IPS-NIHi11 (cell line): ENCODE results near the gene MAPK8IP1.
A peak's percentile ranks its signal among the peaks of the same experiment; 100 is the strongest.

Source experiments
- DNase-seq: peaks from one replicate; pipeline ENCODE4 v3.0.0; 2012; ENCODE audit warnings: mixed read lengths, low spot score

The MAPK8IP1 gene

DNA sequence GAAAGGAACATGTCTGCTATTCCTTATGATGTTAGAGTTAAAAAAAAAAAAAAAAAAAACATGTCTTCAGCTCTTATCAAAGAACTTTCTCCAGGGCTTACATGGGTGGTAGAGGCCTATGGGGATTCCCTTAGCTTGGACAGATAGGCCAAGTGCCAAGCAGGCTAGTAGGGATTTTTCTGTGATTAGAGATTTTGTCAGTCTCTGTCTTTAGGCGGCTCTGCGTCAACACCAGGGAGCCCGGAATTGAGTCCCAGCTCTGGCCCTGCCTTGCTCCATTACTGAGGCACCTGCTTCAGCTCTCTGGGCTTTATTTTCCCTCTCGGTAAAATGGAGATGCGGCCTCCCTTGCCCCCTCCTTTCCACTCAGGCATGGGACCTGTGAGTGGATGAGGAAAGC lies 25.1 kb upstream of the MAPK8IP1 start:
- no peak for DNase-seq

DNA sequence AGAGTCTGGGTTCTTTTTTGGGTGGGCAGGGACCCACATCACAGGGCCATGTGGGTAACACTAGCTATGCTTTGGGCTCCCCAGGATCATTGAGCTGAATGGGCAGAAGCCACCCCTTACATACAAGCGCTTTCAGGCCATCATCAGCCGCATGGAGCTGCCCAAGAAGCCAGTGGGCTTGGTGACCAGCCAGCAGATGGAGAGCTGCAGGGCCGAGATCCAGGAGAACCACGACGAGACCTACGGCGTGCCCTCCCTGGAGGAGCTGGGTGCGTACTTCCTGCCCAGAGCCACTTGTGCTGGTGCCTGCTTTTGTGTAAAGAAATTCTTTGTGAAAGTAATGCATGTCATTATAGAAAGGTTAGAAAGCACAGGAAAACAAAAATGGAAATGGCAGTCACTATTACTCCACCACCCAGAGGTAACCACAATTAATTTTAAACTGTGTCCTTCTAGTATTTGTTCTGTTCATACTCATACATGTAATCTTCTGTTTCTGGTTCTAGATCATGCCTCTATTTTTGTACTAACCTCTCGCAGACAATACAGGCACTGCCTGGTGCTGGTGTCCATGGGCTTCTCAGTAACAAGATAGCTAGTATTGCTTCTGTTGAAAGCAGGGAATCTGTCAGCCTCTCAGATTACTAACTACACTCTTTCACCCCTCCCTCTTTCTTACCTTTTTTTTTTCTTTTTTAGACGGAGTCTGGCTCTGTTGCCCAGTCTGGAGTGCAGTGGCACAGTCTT lies 24.5 kb upstream of the MAPK8IP1 start:
- DNase-seq = no peak

DNA sequence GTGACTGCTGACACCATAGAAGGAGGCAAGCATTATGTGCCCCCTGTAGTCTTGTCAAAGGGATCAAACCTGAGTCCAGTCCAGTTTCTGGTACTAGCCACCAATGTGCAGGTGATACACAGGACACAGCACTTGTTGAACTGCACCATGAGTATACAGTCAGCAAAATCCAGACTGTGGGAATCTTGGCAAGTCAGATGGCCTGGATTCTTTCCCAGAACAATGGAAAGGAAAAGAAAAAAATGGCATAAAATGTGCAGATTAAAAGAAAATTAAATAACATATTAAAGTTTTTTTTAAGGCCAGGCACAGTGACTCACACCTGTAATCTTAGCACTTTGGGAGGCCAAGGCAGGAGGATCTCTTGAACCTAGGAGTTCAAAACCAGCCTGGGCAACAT lies 21.4 kb upstream of the MAPK8IP1 start:
- DNase-seq = no peak

DNA sequence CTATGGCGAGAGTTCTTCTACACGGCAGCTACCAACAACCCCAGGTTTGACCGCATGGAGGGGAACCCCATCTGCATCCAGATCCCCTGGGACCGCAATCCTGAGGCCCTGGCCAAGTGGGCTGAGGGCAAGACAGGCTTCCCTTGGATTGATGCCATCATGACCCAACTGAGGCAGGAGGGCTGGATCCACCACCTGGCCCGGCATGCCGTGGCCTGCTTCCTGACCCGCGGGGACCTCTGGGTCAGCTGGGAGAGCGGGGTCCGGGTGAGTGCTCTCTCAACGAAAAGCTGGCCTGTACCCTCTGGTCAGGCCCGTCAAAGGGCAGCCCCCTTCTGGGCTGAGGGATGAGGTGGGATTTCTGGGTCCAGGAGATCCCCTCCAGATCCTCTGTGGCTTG lies 15.9 kb upstream of the MAPK8IP1 start:
- no peak for DNase-seq

DNA sequence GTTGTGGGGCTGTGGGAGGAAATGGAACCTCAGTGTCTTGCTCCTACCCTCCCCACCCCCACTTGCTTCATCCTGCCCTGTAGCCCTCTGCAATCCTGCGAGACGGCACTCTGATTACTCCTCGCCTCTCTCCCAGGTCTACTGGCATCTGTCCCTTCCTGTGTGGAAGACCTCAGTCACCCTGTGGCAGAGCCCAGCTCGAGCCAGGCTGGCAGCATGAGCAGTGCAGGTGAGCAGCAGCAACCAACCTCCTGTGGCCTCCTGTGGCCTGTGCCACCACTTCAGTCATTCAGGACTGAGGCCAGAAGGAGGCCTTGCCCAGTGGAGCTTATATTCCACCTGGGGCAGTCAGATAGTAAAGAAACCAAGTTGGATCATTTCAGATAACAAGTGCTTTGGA lies 14.7 kb upstream of the MAPK8IP1 start:
- no peak for DNase-seq

DNA sequence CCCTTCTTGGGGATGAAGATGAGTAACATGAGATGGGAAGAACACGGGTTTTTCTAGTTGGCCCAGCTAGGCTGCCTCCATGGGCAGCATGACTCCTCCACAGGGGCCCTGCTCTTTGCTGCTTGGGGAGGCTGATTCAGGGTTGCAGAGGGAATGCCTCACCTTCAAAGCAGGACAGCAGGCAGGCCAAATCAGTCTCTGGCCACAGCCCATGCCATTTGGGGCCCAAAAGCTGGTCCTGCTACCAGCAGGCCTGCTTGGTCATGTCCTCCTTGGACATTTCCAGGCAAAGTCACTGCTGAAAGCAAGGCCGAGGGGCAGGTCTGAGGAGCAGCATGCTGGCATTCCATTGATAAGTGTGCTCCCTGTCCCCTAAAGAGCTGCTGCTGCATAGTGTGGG lies 13.8 kb upstream of the MAPK8IP1 start:
- no peak for DNase-seq

DNA sequence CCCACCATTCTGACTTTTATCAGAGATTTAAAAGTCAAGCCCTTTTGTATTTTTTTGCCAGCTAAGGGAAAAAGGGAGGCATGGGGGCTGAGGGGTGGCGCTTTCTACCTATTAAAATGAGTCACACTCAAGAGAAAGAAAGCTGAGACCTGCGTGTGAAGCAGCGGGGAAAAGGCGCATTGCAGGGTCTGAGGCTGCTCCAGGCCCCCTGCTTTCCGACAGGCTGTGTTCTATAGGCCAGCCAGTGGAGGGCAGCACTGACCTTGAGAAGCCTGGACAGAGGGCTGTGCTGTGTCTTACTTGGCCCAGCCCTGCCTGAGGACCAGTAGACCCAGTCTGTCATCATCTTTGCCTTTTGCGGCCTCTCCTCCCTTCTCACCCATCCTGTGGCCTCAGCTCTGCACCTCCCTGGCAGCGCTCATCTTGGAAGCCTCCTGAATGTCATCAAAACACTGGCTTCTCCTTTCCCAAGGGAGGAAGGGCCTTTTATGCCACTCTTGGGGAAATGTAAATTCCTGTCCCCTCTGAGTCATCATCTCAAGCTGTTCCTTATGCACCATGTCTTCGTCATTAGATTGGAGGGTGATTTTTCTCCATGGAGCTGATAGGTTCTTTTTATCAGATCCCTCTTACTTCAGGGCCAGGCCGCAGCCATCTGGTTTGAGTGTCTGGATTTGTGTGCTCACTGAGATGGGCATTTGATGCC lies 12.6 kb upstream of the MAPK8IP1 start:
- DNase-seq = peak; percentile 91

DNA sequence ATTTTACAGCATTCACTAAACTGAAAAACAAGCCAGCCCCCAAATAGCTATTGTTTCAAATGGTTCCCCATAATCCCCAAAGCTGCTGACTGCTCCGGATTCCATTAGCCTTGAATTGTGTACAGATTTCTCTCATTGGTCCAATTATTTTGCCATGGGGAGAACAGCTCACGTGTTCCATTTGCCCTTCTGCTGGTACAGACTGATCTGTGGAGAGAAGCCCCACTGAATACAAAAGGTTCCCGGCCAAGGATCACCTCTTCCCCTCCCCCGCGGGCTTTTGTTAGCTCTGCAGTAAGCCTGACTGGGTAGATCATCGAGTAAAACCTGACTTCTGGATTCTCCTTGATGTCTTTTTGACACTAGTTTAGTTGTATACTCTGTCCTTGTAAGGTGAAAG lies 9.1 kb upstream of the MAPK8IP1 start:
- DNase-seq = peak; percentile 30

DNA sequence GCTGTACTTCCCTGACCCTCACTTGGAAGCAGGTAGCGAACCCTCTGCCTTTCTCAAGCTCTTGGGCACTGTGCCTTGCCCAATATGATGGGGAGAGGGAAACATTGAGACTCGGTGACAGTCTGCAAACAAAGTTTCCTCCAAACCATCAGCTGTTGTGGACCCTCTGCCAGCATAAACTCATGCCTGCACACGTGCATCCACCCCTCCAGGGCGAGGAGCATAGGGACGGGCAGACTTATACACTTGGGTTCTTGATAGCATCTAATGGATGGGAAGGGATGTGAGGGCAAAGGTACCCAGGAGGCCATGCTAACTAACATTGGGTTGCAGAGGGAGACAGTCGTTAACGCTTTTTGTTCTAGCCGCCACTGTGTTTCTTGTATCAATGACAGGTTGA lies 8.2 kb upstream of the MAPK8IP1 start:
- DNase-seq = no peak

DNA sequence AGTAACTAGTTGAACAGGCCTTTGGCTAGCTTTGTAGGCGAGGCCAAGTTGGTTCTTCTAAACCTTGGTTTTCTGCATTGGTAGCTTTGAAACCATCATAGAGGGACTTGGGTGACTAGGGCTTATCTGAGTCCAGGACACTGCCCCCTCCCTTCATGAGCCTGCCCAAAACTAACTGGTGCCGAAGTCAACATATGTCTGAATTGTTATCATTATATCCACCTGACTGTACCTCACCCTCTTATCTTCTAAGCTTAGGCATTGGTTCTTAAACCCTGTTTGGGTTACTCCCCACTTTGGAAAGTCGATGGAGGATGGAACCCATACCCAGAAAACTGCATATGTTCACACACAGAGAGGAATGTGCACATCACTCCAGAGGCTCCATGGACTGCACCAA lies 7.6 kb upstream of the MAPK8IP1 start:
- no peak for DNase-seq

DNA sequence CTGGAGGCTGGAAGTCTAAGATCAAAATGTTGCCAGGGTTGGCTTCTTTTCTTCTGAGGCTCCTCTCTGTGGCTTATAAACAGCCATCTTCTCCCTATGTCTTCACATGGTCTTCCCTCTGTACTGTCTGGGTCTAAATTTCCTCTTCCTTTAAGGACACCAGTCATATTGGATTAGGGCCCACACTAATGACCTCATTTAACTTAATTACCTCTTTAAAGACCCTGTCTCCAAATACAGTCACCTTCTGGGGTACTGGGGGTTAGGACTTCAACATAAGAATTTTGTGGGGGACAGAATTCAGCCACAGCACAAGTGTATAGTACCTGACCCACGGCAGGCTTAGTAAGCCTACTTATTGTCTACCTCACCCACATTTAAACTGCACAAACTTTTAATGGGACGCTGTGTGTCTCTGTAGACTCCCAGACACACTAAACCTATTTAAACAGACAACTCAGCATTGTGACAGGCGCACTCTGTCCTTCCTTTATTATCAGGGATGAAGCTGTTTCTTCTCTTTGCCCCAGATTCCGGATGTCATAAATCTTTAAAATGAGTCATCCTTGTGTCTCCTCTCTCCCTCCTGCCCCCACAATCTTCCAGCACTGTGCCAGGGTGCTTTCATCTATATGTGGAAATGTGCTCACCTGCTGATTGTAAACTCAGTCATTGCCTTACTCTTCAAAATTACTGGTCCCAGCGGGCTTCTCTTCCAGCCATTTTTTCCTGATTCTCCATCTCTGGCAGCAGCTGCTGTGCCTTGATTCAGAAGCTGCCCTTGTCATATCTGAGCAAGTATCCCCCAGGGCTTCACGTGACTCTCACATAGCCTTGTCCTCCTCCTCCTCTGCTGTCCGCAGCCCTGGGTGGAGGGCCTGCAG lies 5.4 kb upstream of the MAPK8IP1 start:
- no peak for DNase-seq

DNA sequence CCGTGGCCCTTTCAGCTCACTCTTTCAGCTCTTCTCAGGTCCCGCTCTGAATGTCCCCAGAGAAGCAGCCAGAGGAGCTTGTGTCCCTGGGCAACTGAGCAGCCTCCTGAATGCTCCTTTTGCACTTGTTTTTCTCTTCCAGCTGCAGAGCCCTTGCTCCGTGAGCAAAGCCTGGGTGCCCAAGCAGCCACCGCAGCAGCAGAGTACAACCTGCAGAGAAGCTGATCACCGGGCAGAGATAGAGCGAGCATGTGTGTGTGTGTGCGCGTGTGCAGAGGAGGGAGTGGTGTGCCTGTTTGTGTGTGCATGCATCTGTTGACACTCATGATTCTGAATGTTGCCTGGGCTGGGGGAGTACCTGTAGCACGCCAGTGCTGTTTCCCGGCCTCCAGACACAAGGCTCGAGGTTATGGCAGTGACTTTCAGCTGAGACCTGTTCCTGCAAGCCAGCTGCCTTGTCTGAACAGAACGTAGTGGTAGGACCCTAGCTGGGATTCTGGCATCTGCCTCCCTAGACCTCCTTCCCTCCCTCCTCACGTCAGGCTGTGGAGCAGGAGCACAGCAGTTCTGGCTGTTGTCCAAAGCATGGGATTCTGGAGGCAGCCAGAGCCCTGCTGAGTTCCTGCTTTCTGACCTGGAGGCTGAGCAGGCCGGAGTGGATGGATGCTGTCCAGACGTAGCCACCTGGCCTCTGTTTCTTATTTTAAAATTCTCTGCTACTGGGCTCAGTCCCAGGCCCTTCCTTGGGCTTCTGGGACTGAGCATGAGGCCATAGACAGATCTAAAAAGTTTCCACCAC lies 4.5 kb upstream of the MAPK8IP1 start:
- no peak for DNase-seq

DNA sequence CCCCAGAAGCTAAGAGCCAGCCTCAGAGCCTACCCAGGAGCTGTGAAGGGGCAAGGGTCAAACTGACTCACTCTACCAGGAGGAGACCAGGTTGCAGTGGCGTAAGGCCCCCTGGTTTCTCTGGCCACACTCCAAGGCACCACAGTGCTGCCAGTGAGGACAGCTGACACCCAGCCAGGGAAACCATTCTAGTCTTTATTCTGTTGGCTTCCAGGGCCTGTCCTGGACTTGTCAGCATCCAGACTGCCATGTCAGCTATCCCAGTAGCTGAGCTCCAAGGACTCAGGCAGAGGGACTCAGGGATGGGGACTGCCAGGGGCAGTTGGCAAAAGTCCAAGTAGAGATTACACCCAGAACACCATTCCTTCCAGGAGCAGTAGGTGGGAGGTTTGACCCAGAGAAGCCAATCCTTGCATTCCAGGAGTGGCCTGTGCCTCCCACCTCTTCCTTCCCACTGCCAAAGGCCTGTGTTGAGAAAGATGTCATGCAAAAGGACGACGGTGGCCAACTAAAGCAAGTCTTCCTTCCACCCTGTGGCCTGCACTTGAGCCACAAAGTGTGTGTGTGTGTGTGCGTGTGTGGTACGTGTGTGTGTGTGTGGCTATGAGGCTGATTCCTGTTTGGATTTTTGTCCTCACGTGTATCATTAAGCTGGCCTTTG lies 3.6 kb upstream of the MAPK8IP1 start:
- no peak for DNase-seq

DNA sequence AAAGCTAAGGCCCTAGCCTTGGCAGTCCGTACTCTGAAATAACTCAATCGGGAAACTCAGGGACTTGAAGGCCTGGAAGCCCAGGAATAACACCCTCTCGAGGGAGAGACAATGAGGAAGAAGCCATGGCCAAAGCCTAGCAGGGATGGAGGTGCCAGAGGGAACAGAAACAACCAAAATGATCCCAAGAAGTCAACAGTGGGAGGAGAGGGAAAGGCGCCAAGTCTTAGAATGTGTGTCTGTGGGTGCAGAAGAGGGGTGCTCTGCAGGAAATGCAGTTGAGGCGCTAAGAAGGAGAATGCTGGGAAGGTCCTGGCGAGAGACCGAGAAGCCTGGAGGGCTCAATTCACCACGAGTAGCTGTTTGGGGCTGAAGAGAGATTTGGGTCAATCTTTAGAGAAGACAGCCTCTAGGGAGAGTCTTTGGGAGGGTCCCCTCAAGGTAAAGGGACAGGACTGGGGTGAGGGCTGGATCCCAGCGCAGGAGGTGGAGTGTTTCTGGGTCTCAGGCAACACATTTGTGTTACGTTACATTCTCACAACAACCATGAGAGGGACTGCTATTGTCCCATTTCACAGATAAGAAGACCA lies 760 bp upstream of the MAPK8IP1 start:
- no peak for DNase-seq

DNA sequence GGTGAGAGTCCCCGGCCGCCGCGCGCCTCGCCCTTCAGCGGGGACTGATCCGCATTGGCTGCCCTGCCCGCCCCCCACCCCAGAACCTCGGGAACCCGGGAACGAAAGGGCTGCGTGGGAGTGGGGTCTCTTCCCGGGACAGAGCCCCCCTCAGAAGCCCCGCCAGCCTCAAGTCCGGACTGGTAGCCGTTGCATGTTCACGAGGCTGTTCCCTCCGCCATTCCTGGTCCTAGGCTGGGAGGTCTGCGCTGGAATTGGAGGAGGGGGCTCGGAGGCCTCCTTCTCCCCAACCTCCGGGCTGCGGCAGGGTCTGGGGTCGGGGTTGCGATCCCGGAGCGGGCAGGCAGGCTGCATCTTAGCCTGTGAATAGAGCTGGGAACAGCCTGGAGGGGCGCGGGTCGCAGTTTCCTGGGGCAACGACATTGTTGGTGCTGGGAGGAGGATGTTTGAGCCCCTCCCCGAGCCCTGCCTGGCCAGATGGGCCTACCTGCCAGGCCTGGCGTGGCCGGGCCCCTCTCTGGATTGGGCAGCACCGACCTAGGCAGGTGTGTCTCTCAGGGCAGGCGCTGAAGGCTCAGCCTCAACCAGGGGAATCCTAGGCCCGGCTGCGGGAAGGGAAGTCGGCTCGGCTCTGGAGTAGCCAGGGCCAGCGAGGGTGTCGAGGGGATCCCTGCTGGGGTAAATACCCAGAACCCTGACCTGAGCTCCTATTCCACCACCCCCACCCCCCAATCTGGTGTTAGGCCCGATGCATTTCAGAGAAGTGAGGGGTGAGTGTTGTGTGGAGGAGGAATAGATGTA lies 670 bp downstream of the MAPK8IP1 start:
- DNase-seq = peak; percentile 75

DNA sequence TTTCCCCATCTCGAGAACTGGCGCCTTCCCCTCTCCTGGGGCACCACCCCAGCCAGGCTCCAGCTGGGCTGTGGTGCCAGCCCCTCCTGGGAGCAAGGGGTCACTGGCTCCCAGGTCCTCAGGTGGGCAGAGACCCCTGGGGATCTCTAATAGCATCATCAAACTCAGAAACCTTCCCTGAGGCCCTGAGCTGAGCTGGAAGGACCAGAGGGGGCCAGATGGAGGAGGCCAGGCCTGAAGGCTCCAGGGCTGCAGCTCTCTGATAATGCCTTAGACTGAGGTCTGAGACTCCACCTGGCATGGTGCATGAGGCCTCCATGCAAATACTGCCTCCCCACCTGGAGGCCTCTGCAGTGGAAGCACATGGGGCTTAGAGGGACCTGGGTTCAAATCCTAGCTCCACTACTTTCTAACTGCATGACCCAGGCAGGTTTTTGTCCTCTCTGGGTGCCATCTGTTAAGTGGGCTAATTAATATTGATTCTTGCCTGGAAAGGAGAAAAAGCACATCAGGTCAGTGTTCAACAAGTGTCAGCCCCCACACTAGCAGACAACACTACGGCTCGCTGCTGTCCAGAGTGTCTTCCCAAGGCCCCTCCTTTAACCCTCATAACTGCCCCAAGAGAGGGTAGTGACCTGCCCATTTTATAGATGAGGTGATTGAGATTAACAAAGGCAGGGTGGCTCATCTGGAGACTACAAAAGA lies 1.5 kb downstream of the MAPK8IP1 start:
- no peak for DNase-seq

DNA sequence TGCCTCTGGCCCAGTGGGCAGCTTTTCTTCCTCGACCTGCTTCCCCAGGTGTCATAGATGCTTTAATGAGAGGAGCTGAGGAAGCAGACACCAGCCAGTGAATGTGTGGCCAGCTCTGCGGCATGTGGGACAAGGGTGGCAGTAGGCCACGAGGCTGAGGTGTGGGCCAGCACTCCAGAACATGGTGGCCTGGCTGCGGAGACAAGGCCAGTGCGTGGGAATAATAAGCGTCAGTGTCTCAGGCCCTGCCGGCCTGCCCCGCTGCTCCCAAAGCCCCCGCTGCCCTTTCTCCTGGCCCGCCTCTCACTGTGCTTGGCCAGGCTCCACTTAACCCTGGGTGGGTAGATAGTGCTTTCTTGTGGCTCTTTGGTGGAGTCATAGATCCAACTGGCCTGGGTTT lies 2.1 kb downstream of the MAPK8IP1 start:
- DNase-seq = no peak

DNA sequence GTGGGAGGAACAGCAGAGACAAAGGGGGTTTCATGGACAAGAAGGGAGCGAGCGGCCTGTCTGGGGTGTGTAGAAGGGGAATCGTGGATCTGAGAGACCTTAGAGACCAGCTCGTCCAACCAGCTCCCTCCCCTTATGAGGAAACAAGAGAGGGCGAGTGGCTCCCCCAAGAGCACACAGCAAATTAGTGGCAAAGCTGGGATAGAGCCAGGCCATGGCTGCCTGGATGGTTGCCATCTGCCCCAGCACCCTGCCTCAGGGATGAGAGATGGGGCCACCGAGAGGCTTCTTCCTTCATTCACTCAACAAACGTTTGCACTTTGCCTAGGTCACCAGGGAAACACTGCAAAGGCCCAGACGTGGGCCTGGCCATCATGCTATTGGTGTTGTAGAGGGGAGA lies 4.1 kb downstream of the MAPK8IP1 start:
- DNase-seq = no peak

DNA sequence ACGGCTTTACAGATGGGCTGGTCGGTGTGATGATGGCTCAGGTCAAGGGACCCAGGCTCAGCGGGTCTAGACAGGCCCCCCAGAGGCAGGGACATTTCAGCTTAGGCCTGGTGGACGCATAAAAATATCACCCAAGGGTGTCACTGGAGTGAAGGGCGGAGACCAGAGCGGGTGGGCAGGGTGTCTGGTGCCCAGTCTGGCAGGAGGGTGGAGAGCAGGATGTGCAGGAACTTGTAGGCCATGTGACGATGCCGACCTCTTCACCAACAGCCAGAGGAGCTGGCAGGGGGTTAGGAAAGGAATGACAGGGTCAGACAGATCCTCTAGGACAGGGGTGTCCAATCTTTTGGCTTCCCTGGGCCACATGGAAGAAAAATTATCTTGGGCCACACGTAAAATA lies 4.5 kb downstream of the MAPK8IP1 start:
- no peak for DNase-seq
